Measurements from ENCODE around the gene PDE3A.

PDE3A gene

DNA sequence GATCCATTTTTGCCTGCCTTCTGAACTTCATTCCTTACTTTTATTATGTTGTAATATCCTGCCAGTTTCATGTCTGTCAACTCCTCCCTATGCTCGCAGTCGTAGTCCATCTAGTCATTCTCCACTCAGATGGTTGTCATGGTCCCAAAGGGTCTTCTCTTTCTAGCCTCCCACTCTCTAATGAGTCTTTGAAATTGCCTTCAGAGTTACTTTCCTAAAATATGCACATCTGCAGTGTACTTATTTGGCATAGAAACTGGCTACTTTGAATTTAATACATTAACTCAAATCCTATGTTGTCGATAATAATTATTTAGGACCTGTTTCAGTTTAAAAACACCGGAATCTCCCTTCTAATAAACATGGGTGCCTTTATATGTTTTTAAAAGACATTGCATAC is 101.0 kb downstream of the PDE3A start:
- no peak for DNase-seq (ENCODE audit: low spot score)
- TF ChIP-seq, protein P1, sequence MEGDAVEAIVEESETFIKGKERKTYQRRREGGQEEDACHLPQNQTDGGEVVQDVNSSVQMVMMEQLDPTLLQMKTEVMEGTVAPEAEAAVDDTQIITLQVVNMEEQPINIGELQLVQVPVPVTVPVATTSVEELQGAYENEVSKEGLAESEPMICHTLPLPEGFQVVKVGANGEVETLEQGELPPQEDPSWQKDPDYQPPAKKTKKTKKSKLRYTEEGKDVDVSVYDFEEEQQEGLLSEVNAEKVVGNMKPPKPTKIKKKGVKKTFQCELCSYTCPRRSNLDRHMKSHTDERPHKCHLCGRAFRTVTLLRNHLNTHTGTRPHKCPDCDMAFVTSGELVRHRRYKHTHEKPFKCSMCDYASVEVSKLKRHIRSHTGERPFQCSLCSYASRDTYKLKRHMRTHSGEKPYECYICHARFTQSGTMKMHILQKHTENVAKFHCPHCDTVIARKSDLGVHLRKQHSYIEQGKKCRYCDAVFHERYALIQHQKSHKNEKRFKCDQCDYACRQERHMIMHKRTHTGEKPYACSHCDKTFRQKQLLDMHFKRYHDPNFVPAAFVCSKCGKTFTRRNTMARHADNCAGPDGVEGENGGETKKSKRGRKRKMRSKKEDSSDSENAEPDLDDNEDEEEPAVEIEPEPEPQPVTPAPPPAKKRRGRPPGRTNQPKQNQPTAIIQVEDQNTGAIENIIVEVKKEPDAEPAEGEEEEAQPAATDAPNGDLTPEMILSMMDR (IDR thresholded peaks at IDR 0.05; ENCODE audit: borderline replicate concordance, control extremely low read depth, extremely low read depth, insufficient read depth, missing control alignments): no peak
- in situ Hi-C loops (cut with MboI; ENCODE audit: low sequenced_read_pairs, unreplicated experiment): no loop called here

DNA sequence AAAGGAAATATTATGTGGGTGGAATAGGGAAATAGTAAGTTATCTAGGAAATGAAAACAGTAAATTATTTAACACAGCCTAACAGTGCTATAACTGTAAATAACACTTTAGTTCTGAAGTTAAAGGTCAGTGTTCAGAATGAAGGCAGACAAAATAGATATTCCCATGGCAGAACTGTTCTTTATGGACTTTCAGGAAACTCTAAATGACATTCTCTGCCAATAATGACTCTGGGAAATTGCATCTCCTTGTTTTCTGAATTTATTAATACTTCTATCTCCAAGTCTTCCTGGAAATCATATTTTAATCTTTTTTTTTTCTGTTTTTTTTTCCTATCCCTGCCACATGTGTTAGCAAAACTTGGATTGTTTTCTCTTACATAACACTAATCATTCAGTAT is 101.4 kb downstream of the PDE3A start:
- DNase-seq (ENCODE audit: low spot score): no peak
- TF ChIP-seq, protein P1 (IDR thresholded peaks at IDR 0.05; ENCODE audit: borderline replicate concordance, control extremely low read depth, extremely low read depth, insufficient read depth, missing control alignments): no peak
- in situ Hi-C loops (cut with MboI; ENCODE audit: low sequenced_read_pairs, unreplicated experiment): no loop called here

DNA sequence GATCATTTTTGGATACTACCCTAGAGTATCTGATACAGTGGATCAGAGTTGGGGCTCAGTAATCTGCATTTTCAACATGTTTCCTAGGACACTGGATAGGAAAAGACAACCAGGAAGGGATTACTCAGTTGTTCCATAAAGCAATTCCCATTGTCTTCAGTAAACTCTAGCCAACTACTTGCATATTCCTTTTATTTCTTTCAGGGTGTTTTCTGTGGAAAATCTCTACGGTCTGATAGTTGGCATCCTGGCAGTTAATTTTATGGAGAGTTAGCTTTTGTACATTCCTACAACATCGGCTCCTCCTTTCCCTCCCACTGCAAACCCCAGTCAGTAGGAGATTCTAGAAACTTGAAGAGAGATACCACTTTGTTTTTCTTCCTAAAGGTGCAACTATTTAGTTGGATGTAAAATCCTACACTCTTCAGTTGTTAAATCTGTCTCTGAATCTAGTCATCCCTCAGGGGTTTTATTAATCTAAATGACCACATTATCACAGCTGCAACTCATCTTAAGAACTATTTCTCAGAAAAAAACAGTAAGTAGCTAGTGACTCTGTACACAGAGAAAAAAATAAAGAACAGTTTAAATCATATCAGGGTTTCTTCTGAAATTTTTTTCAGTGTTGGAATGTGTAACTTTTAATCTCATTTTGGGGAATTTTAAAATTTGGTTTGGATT is 103.9 kb downstream of the PDE3A start:
- TF ChIP-seq, protein P1 (IDR thresholded peaks at IDR 0.05; ENCODE audit: borderline replicate concordance, control extremely low read depth, extremely low read depth, insufficient read depth, missing control alignments): no peak
- in situ Hi-C loops (cut with MboI; ENCODE audit: low sequenced_read_pairs, unreplicated experiment): no loop called here

DNA sequence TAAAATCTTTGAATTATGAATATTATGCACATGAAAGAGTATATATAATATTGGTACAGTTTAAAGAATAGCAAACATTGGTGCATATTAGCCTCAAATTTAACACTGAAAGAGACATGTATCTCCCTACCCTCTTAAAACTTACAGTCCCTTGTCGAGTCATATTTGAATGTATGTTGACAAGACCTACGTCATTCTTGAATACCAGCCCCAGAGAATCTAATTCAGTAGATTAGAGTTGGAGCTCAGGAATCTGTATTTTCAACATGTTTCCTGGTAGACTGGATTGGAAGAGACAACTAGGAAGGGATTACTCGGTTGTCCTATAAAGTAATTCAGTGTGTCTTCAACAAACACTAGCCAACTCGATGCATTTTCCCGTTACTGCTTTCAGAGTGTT is 104.8 kb downstream of the PDE3A start:
- TF ChIP-seq, protein P1 (IDR thresholded peaks at IDR 0.05; ENCODE audit: borderline replicate concordance, control extremely low read depth, extremely low read depth, insufficient read depth, missing control alignments): no peak
- no peak for DNase-seq (ENCODE audit: low spot score)
- in situ Hi-C loops (cut with MboI; ENCODE audit: low sequenced_read_pairs, unreplicated experiment): no loop called here

More for the DNA sequence above, 103.9 kb downstream of the PDE3A start:
- no peak for DNase-seq (ENCODE audit: low spot score)

DNA sequence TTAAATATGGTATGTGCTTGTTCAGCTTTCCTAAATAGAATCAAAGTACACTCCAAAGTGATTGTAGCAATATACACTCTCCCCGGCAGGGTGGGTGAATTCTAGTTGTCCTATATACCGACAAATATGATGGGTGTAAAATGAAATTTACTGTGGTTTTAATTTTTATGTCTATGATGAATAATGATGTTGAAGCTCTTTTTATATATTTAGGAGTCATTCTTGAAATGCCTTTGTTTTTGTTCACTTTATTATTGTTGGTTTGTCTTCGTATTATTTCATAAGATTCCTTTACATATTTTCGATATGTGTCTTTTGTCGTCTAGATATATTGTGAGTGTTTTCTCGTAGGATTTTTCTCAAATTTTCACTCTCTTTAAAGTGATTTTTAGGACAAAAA is 105.7 kb downstream of the PDE3A start:
- TF ChIP-seq, protein P1 (IDR thresholded peaks at IDR 0.05; ENCODE audit: borderline replicate concordance, control extremely low read depth, extremely low read depth, insufficient read depth, missing control alignments): no peak
- DNase-seq (ENCODE audit: low spot score): no peak
- in situ Hi-C loops (cut with MboI; ENCODE audit: low sequenced_read_pairs, unreplicated experiment): no loop called here

DNA sequence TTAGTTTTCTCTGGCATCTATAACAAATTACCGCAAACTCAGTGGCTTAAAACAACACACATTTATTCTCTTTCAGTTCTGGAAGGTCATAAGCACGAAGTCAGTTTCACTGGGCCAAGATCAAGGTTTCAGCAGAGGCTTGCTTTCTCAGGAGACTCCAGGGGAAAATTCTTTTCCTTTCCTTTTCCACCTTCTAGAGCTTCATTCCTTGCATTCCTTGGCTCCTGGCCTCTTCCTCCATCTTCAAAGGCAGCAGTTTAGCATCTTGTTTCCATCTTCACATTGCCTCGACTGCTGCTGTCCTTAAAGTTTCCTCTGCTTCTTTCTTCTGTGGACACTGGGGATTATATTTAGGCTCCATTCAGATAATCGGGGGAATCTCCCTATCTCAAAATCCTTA is 106.1 kb downstream of the PDE3A start:
- in situ Hi-C loops (cut with MboI; ENCODE audit: low sequenced_read_pairs, unreplicated experiment): no loop called here
- no peak for DNase-seq (ENCODE audit: low spot score)
- TF ChIP-seq, protein P1 (IDR thresholded peaks at IDR 0.05; ENCODE audit: borderline replicate concordance, control extremely low read depth, extremely low read depth, insufficient read depth, missing control alignments): no peak

Data from GM13976 (cell line).